Measurements from ENCODE around the gene PCDHB7.
"Not testable (repeated sequence)": the region's sequence is repeated elsewhere in the genome, so short reads cannot be mapped to it uniquely, and the experiment has no call there.

The PCDHB7 gene

GRCh38 chr5:141172381-141173204 lies at the start of gene PCDHB7:
TSS of gene PCDHB7 (plus strand) at chr5:141172644. CDS start at chr5:141172836, 192 bp downstream.
- DNase-seq (ENCODE audit: low spot score) = no peak
- peak; percentile 28 for TF ChIP-seq CTCF (IDR thresholded peaks at IDR 0.05; ENCODE audit: extremely low read depth, insufficient read depth, missing control alignments)
- in situ Hi-C loops (cut with MboI; ENCODE audit: low pct_unique_long_range_greater_than_20kb, low sequenced_read_pairs, unreplicated experiment) = no loop called here

- DNase-seq (ENCODE audit: low spot score); in situ Hi-C loops (cut with MboI; ENCODE audit: low pct_unique_long_range_greater_than_20kb, low sequenced_read_pairs, unreplicated experiment): not testable (repeated sequence)
These were observed 48.9 kb upstream of the PCDHB7 start for GRCh38 chr5:141123396-141124135.

GRCh38 chr5:141127305-141127704 lies 45.1 kb upstream of the PCDHB7 start:
- no peak for DNase-seq (ENCODE audit: low spot score)

GRCh38 chr5:141135030-141135717 lies 37.3 kb upstream of the PCDHB7 start, which contains the start of gene PCDHB5:
TSS of gene PCDHB5 (plus strand) at chr5:141135206. CDS start at chr5:141135435, 229 bp downstream.
- no peak for DNase-seq (ENCODE audit: low spot score)
- peak; percentile 11 for TF ChIP-seq CTCF (IDR thresholded peaks at IDR 0.05; ENCODE audit: extremely low read depth, insufficient read depth, missing control alignments)
- in situ Hi-C loops (cut with MboI; ENCODE audit: low pct_unique_long_range_greater_than_20kb, low sequenced_read_pairs, unreplicated experiment) = no loop called here

More at GRCh38 chr5:141127305-141127704, 45.1 kb upstream of the PCDHB7 start:
- in situ Hi-C loops (cut with MboI; ENCODE audit: low pct_unique_long_range_greater_than_20kb, low sequenced_read_pairs, unreplicated experiment) = no loop called here
- no peak for TF ChIP-seq CTCF (IDR thresholded peaks at IDR 0.05; ENCODE audit: extremely low read depth, insufficient read depth, missing control alignments)

- TF ChIP-seq CTCF (IDR thresholded peaks at IDR 0.05; ENCODE audit: extremely low read depth, insufficient read depth, missing control alignments) = no peak
- no peak for DNase-seq (ENCODE audit: low spot score)
- in situ Hi-C loops (cut with MboI; ENCODE audit: low pct_unique_long_range_greater_than_20kb, low sequenced_read_pairs, unreplicated experiment) = no loop called here
These were observed 36.7 kb upstream of the PCDHB7 start for GRCh38 chr5:141135718-141136266.

GRCh38 chr5:141137346-141137745 lies 35.1 kb upstream of the PCDHB7 start:
- in situ Hi-C loops (cut with MboI; ENCODE audit: low pct_unique_long_range_greater_than_20kb, low sequenced_read_pairs, unreplicated experiment) = not testable (repeated sequence)

GRCh38 chr5:141149812-141150211 lies 22.6 kb upstream of the PCDHB7 start, which contains the start of gene PCDHB6:
TSS of gene PCDHB6 (plus strand) at chr5:141150057. CDS start at chr5:141150258, 201 bp downstream.
- TF ChIP-seq CTCF (IDR thresholded peaks at IDR 0.05; ENCODE audit: extremely low read depth, insufficient read depth, missing control alignments) = peak; percentile 28
- no peak for DNase-seq (ENCODE audit: low spot score)
- in situ Hi-C loops (cut with MboI; ENCODE audit: low pct_unique_long_range_greater_than_20kb, low sequenced_read_pairs, unreplicated experiment) = no loop called here

More at GRCh38 chr5:141137346-141137745, 35.1 kb upstream of the PCDHB7 start:
- not testable (repeated sequence) for DNase-seq (ENCODE audit: low spot score)
